Measurements from ENCODE around the gene FARP1. TPM values are rescaled to one million over a fixed set of nuclear protein-coding genes. Genes with fewer than 3 reads are reported as not detected.

Gene FARP1
- total RNA-seq, 2 experiments from 2014 or later, result not detected

DNA sequence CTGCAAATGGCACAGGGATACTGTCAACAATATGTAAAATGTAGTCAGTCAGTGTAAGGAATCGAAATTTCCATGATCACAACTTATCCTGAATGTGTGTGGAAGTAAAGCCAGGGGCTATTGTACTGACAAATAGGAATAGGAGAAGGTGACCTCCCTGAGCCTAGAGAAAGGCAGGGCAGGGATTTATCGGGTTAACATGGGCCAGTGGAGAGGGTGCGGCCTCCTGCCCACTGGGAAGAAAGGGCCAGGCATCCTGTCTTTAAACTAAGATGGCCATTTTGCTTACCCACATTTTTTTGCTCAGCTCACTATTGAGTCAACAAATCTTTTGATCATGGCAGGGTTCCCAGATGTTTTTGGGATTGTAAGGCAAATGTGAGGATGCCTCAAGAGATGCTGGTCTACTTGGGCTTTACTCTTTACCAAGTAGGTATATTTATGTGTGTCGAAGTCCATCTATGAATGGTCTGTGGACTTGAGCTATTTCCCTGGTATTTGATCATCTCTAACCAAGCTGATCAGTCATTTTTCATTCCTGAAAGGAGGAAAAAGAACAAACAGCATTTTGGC, 150.8 kb downstream of the FARP1 start:
- H4K20me1 ChIP-seq (ENCODE audit: insufficient read depth, low read length), result no peaks in the 10 kb centered on the region
- no peaks in the 10 kb centered on the region for H3K79me2 ChIP-seq (ENCODE audit: insufficient read depth, low read depth, low read length)
- ChIA-PET POLR2A (no interaction called here), CTCF (ENCODE audit: unreplicated experiment) (no interaction called here)
- no peaks in the 10 kb centered on the region for H3K9me3 ChIP-seq (ENCODE audit: low read length)
- H3K27ac ChIP-seq (ENCODE audit: low read depth, low read length, poor library complexity, severe bottlenecking), result no peak overlapping the region
- TF ChIP-seq CTCF (conservative IDR thresholded peaks at IDR 0.05; ENCODE audit: low read length) (no peak), EZH2phosphoT487 (IDR thresholded peaks at IDR 0.05; ENCODE audit: borderline replicate concordance, low read depth, low read length) (no peak)
- H3K4me2 ChIP-seq (ENCODE audit: low read length), result no peak overlapping the region
- H3K9me2 ChIP-seq (ENCODE audit: insufficient read depth, low read length), result no peaks in the 10 kb centered on the region
- H2AFZ ChIP-seq (ENCODE audit: low read length), result no peak overlapping the region
- intact Hi-C loops (cut with micrococcal nuclease; ENCODE audit: unreplicated experiment), result no loop called here
- H3K36me3 ChIP-seq (ENCODE audit: insufficient read depth, low read length), result no peaks in the 10 kb centered on the region
- no peak for DNase-seq (ENCODE audit: low spot score)
- no peak overlapping the region for H3K4me3 ChIP-seq (ENCODE audit: low read depth, low read length, poor library complexity, severe bottlenecking)
- no peaks in the 10 kb centered on the region for H3K4me1 ChIP-seq (ENCODE audit: insufficient read depth, low read length, poor library complexity, severe bottlenecking)
- no TSS peak for BruUV-seq (replicated peaks)

DNA sequence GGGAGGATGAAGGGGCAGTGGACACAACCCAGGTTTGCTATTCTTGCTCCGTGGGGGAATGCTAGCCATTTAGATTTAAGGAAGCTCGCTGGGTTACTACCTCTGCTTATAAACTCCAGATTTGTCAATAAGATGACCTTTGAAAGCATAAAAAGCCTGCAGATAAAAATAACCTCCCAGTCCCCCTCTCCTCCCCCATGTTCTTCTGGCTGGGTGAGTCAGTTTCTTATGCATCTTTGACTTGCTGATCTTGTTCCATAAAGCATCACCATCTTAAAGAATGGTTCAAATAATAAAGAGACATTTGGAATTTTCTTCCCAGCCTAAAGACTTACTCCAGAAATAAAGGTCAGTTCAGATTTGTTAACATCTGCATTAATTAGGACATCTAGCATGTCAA, 152.5 kb downstream of the FARP1 start:
- ChIA-PET POLR2A (no interaction called here), CTCF (ENCODE audit: unreplicated experiment) (no interaction called here)
- Histone ChIP-seq H4K20me1 (ENCODE audit: insufficient read depth, low read length) (no peaks in the 10 kb centered on the region), H3K4me2 (ENCODE audit: low read length) (no peak overlapping the region), H3K4me3 (ENCODE audit: low read depth, low read length, poor library complexity, severe bottlenecking) (no peak overlapping the region), H3K9me2 (ENCODE audit: insufficient read depth, low read length) (no peaks in the 10 kb centered on the region), H3K79me2 (ENCODE audit: insufficient read depth, low read depth, low read length) (no peaks in the 10 kb centered on the region), H3K4me1 (ENCODE audit: insufficient read depth, low read length, poor library complexity, severe bottlenecking) (no peaks in the 10 kb centered on the region), H2AFZ (ENCODE audit: low read length) (no peak overlapping the region), H3K27ac (ENCODE audit: low read depth, low read length, poor library complexity, severe bottlenecking) (no peak overlapping the region), H3K9me3 (ENCODE audit: low read length) (no peaks in the 10 kb centered on the region), H3K36me3 (ENCODE audit: insufficient read depth, low read length) (no peaks in the 10 kb centered on the region)
- no peak for TF ChIP-seq EZH2phosphoT487 (IDR thresholded peaks at IDR 0.05; ENCODE audit: borderline replicate concordance, low read depth, low read length)
- TF ChIP-seq CTCF (conservative IDR thresholded peaks at IDR 0.05; ENCODE audit: low read length), result no peak
- intact Hi-C loops (cut with micrococcal nuclease; ENCODE audit: unreplicated experiment), result no loop called here
- no peak for DNase-seq (ENCODE audit: low spot score)
- BruUV-seq (replicated peaks), result no TSS peak

DNA sequence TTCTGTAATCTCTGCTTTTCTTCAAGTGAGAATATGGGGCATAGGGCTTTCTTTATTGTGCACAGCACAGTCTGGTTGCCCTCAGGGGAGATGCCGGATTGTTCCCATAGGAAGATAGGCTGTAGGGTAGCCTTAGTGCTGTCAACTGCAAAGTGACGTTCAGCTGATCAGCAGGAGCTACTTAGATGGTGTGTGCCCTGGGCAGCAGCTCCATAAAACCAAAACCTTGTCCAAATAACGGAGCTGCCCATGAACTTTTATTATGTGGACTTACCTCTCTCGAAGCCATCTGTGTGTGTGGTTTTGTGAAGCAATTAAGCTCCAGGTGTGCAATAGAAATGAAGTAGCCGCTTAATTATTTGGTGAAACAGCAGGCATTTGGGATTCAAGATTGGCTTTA, 154.2 kb downstream of the FARP1 start:
- Histone ChIP-seq H3K36me3 (ENCODE audit: insufficient read depth, low read length) (no peaks in the 10 kb centered on the region), H3K27ac (ENCODE audit: low read depth, low read length, poor library complexity, severe bottlenecking) (no peak overlapping the region), H3K4me1 (ENCODE audit: insufficient read depth, low read length, poor library complexity, severe bottlenecking) (no peaks in the 10 kb centered on the region), H2AFZ (ENCODE audit: low read length) (no peak overlapping the region), H3K4me3 (ENCODE audit: low read depth, low read length, poor library complexity, severe bottlenecking) (no peak overlapping the region), H3K4me2 (ENCODE audit: low read length) (no peak overlapping the region), H3K79me2 (ENCODE audit: insufficient read depth, low read depth, low read length) (no peaks in the 10 kb centered on the region), H4K20me1 (ENCODE audit: insufficient read depth, low read length) (no peaks in the 10 kb centered on the region), H3K9me3 (ENCODE audit: low read length) (no peaks in the 10 kb centered on the region), H3K9me2 (ENCODE audit: insufficient read depth, low read length) (no peaks in the 10 kb centered on the region)
- intact Hi-C loops (cut with micrococcal nuclease; ENCODE audit: unreplicated experiment), result no loop called here
- TF ChIP-seq EZH2phosphoT487 (IDR thresholded peaks at IDR 0.05; ENCODE audit: borderline replicate concordance, low read depth, low read length) (no peak), CTCF (conservative IDR thresholded peaks at IDR 0.05; ENCODE audit: low read length) (no peak)
- no peak for DNase-seq (ENCODE audit: low spot score)
- POLR2A ChIA-PET, result no interaction called here
- CTCF ChIA-PET (ENCODE audit: unreplicated experiment), result no interaction called here
- no TSS peak for BruUV-seq (replicated peaks)
